Measurements from ENCODE around the gene RPL13. TPM values are rescaled to one million over a fixed set of nuclear protein-coding genes. Genes with fewer than 3 reads are reported as not detected.
A peak's percentile ranks its signal among the peaks of the same experiment; 100 is the strongest.

Gene RPL13
- total and polyA plus RNA-seq, 2 of the 4 experiments (the other 2 are of a cell fraction), result 2,098 to 3,527 TPM

GRCh38 chr16:89519881-89520280 is 40.6 kb upstream of the RPL13 start:
- no peaks in the 10 kb centered on the region for H3K27me3 ChIP-seq (ENCODE audit: control insufficient read depth, insufficient read depth, low read length)
- H3K4me3 ChIP-seq (ENCODE audit: insufficient read depth, low read depth, low read length), result no peak overlapping the region
- in situ Hi-C loops (cut with MboI; ENCODE audit: low sequenced_read_pairs), result no loop called here
- POLR2A ChIA-PET (ENCODE audit: unreplicated experiment), result no interaction called here
- no peak overlapping the region for H4K5ac ChIP-seq (ENCODE audit: low read depth, low read length)
- H3K4ac ChIP-seq (ENCODE audit: low read depth, low read length), result no peak overlapping the region
- peaks cover 37% of the 10 kb centered on the region for H4K20me1 ChIP-seq (ENCODE audit: insufficient read depth, low read length)
- H3K9ac ChIP-seq (ENCODE audit: low read depth, low read length), result no peak overlapping the region
- peaks cover 33 to 73% of the 10 kb centered on the region in 2 experiments for H3K79me1 ChIP-seq (ENCODE audit: low read depth in 1 of 2, low read length in 2 of 2)
- H3K23ac ChIP-seq (ENCODE audit: low read depth, low read length), result no peak overlapping the region
- TF ChIP-seq ELK1 (IDR thresholded peaks at IDR 0.05; ENCODE audit: borderline replicate concordance, low read depth, low read length), result no peak
- TF ChIP-seq CEBPB (IDR thresholded peaks at IDR 0.05; ENCODE audit: low read depth, low read length), result no peak
- no peak for TF ChIP-seq RAD21 (IDR thresholded peaks at IDR 0.05; ENCODE audit: low read length)
- TF ChIP-seq CTCF (conservative IDR thresholded peaks at IDR 0.05; ENCODE audit: low read depth, low read length), result no peak
- no peak for TF ChIP-seq POLR2A (IDR thresholded peaks at IDR 0.05; ENCODE audit: low read depth, low read length)
- TF ChIP-seq MXI1 (IDR thresholded peaks at IDR 0.05; ENCODE audit: borderline replicate concordance, low read depth, low read length), result no peak
- TF ChIP-seq MAZ (IDR thresholded peaks at IDR 0.05; ENCODE audit: borderline replicate concordance, low read depth, low read length), result no peak
- no peak for TF ChIP-seq NFE2L2 (IDR thresholded peaks at IDR 0.05; ENCODE audit: low read depth, low read length)
- no peak for TF ChIP-seq MAFK (IDR thresholded peaks at IDR 0.05; ENCODE audit: low read depth, low read length)
- TF ChIP-seq BHLHE40 (IDR thresholded peaks at IDR 0.05; ENCODE audit: low read depth, low read length), result no peak
- no peak for TF ChIP-seq FOS (IDR thresholded peaks at IDR 0.05; ENCODE audit: low read depth, low read length)
- TF ChIP-seq RFX5 (IDR thresholded peaks at IDR 0.05; ENCODE audit: low read depth, low read length), result no peak
- TF ChIP-seq USF2 (IDR thresholded peaks at IDR 0.05; ENCODE audit: low read depth, low read length), result no peak
- no peak for TF ChIP-seq RCOR1 (IDR thresholded peaks at IDR 0.05; ENCODE audit: insufficient replicate concordance, low read length)
- TF ChIP-seq CHD1 (IDR thresholded peaks at IDR 0.05; ENCODE audit: low read depth, low read length), result no peak
- no TSS peak for BruUV-seq (replicated peaks)
- CTCF ChIA-PET, result no interaction called here
- no peak overlapping the region for H3K18ac ChIP-seq (ENCODE audit: low read depth, low read length)
- H2BK15ac ChIP-seq (ENCODE audit: low read depth, low read length), result no peak overlapping the region
- no peak overlapping the region for H2BK20ac ChIP-seq (ENCODE audit: low read depth, low read length)
- H3K9me1 ChIP-seq (ENCODE audit: insufficient read depth, low read length), result peaks cover 3% of the 10 kb centered on the region
- H3K9me3 ChIP-seq (ENCODE audit: control insufficient read depth, insufficient read depth, low read length), result no peaks in the 10 kb centered on the region
- H4K91ac ChIP-seq (ENCODE audit: insufficient read depth, low read depth, low read length), result no peak overlapping the region
- no peak overlapping the region for H3K4me2 ChIP-seq (ENCODE audit: low read depth, low read length)
- ATAC-seq (ENCODE audit: low read depth) (no peak), DNase-seq (no peak)
- dilution Hi-C loops (cut with HindIII; ENCODE audit: low sequenced_read_pairs, unreplicated experiment), result no loop called here
- peaks cover 72% of the 10 kb centered on the region for H3K36me3 ChIP-seq (ENCODE audit: control insufficient read depth, insufficient read depth, low read length)
- no peak overlapping the region for H2AK9ac ChIP-seq (replicated peaks; ENCODE audit: low read depth, low read length, poor library complexity)
- WGBS, 2 experiments (ENCODE audit: extremely low coverage in 2 of 2, insufficient read length in 1 of 2), result 98% methylated on average over 14 of the region's 15 CpGs; no CpG with 5 or more reads in 1 of the 2 experiments
- H2AFZ ChIP-seq (replicated peaks; ENCODE audit: low read length, poor library complexity), result peak overlapping the region; percentile 41
- intact Hi-C loops (cut with micrococcal nuclease), result no loop called here
- no peak overlapping the region for H2AK5ac ChIP-seq (ENCODE audit: low read depth, low read length)
- H3K14ac ChIP-seq (replicated peaks; ENCODE audit: low read depth, low read length), result no peak overlapping the region
- no peak overlapping the region for H3K56ac ChIP-seq (ENCODE audit: extremely low read depth, insufficient read depth, low read length)
- no peak overlapping the region for H3K27ac ChIP-seq (ENCODE audit: insufficient read depth, low read length)
- no peak overlapping the region for H2BK5ac ChIP-seq (ENCODE audit: low read depth, low read length, poor library complexity, severe bottlenecking)
- H3K4me1 ChIP-seq (ENCODE audit: control insufficient read depth, insufficient read depth, low read length), result no peaks in the 10 kb centered on the region
- H2BK120ac ChIP-seq (ENCODE audit: low read depth, low read length), result no peak overlapping the region
- H4K8ac ChIP-seq (ENCODE audit: low read depth in 2 of 2, low read length in 2 of 2), result no peak overlapping the region

Data from IMR-90 (cell line).